H9 (cell line): ENCODE results near the gene ZNF621. TPM values are rescaled to one million over a fixed set of nuclear protein-coding genes. Genes with fewer than 3 reads are reported as not detected.

Source experiments
- DNase-seq: peaks from one replicate; pipeline ENCODE4 v3.0.0-alpha.2; 2017
- H2AFZ ChIP-seq: one replicate; pipeline ENCODE4 v1.6.1; 2013; ENCODE audit warnings: mild to moderate bottlenecking, low read length, control low read depth, moderate library complexity
- H2AK5ac ChIP-seq: 2 replicates; pipeline ENCODE4 v1.6.1; 2013; ENCODE audit warnings: low read length, control low read depth, mixed read lengths; ENCODE audit not compliant: insufficient read length
- H2BK120ac ChIP-seq: one replicate; pipeline ENCODE4 v1.6.1; 2013; ENCODE audit warnings: low read depth, mild to moderate bottlenecking, low read length, control low read depth, inconsistent platforms; ENCODE audit not compliant: poor library complexity, severe bottlenecking
- H2BK12ac ChIP-seq: 2 replicates; pipeline ENCODE4 v1.6.1; 2013; ENCODE audit warnings: low read length, control low read depth, mixed read lengths, low read depth; ENCODE audit not compliant: insufficient read length
- H2BK15ac ChIP-seq: 2 replicates; pipeline ENCODE4 v1.6.1; 2013; ENCODE audit warnings: low read depth, low read length, control low read depth
- H2BK20ac ChIP-seq: one replicate; pipeline ENCODE4 v1.6.1; 2013; ENCODE audit warnings: low read depth, mild to moderate bottlenecking, low read length, control low read depth, inconsistent platforms; ENCODE audit not compliant: poor library complexity, severe bottlenecking
- H2BK5ac ChIP-seq: 2 replicates; pipeline ENCODE4 v1.6.1; 2013; ENCODE audit warnings: low read length, control low read depth, mixed read lengths; ENCODE audit not compliant: insufficient read length
- H3K14ac ChIP-seq: 2 replicates; pipeline ENCODE4 v1.6.1; 2013; ENCODE audit warnings: low read length, control low read depth; ENCODE audit not compliant: insufficient read depth
- H3K18ac ChIP-seq: 2 replicates; pipeline ENCODE4 v1.6.1; 2013; ENCODE audit warnings: low read depth, mild to moderate bottlenecking, mixed read lengths, low read length, control low read depth; ENCODE audit not compliant: insufficient read length
- H3K23ac ChIP-seq: 2 replicates; pipeline ENCODE4 v1.6.1; 2013; ENCODE audit warnings: low read length, control low read depth, mixed read lengths, low read depth; ENCODE audit not compliant: insufficient read length
- H3K23me2 ChIP-seq: 2 replicates; pipeline ENCODE4 v1.6.1; 2013; ENCODE audit warnings: low read depth, mild to moderate bottlenecking, mixed read lengths, low read length, control low read depth; ENCODE audit not compliant: insufficient read length, poor library complexity, severe bottlenecking
- H3K27ac ChIP-seq: 2 replicates; pipeline ENCODE4 v1.5.1; 2013; ENCODE audit warnings: low read length, control low read depth, mixed read lengths, low read depth; ENCODE audit not compliant: insufficient read length
- H3K27me3 ChIP-seq: 2 replicates; pipeline ENCODE4 v1.6.1; 2013; ENCODE audit warnings: low read length, control low read depth, inconsistent platforms; ENCODE audit not compliant: insufficient read depth
- H3K4ac ChIP-seq: 2 replicates; pipeline ENCODE4 v1.6.1; 2013; ENCODE audit warnings: low read depth, mild to moderate bottlenecking, control low read depth, inconsistent platforms, low read length, moderate library complexity
- H3K4me1 ChIP-seq: 2 replicates; pipeline ENCODE4 v1.6.1; 2013; ENCODE audit warnings: low read length, control low read depth, inconsistent platforms; ENCODE audit not compliant: insufficient read depth
- H3K4me2 ChIP-seq: 2 replicates; pipeline ENCODE4 v1.6.1; 2013; ENCODE audit warnings: low read length, control low read depth, mixed read lengths; ENCODE audit not compliant: insufficient read length, insufficient read depth
- H3K56ac ChIP-seq: 2 replicates; pipeline ENCODE4 v1.6.1; 2013; ENCODE audit warnings: low read depth, mild to moderate bottlenecking, mixed read lengths, low read length, control low read depth; ENCODE audit not compliant: insufficient read length
- H3K79me1 ChIP-seq: 2 replicates; pipeline ENCODE4 v1.6.1; 2013; ENCODE audit warnings: low read depth, mild to moderate bottlenecking, moderate library complexity, low read length, control low read depth, inconsistent platforms; ENCODE audit not compliant: insufficient read depth, poor library complexity, severe bottlenecking
- H3K79me2 ChIP-seq: 2 replicates; pipeline ENCODE4 v1.6.1; 2013; ENCODE audit warnings: low read length, control low read depth, inconsistent platforms; ENCODE audit not compliant: insufficient read depth
- H3K9ac ChIP-seq: 2 replicates; pipeline ENCODE4 v1.6.1; 2013; ENCODE audit warnings: low read length, control low read depth, mixed read lengths; ENCODE audit not compliant: insufficient read length; ENCODE audit errors: extremely low read depth
- H3K9me3 ChIP-seq: one replicate; pipeline ENCODE4 v1.6.1; 2013; ENCODE audit warnings: low read depth, low read length, inconsistent platforms; ENCODE audit not compliant: control insufficient read depth
- H3T11ph ChIP-seq: one replicate; pipeline ENCODE4 v1.6.1; 2013; ENCODE audit warnings: mild to moderate bottlenecking, low read length, control low read depth, inconsistent platforms
- H4K20me1 ChIP-seq: one replicate; pipeline ENCODE4 v1.6.1; 2013; ENCODE audit not compliant: control insufficient read depth, insufficient read length, insufficient read depth
- H4K5ac ChIP-seq: 2 replicates; pipeline ENCODE4 v1.6.1; 2013; ENCODE audit warnings: low read depth, mild to moderate bottlenecking, mixed read lengths, low read length, control low read depth; ENCODE audit not compliant: insufficient read length
- H4K8ac ChIP-seq: replicated peaks from 2 replicates; pipeline ENCODE4 v1.6.1; 2013; ENCODE audit warnings: low read length, control low read depth, mixed read lengths, low read depth; ENCODE audit not compliant: insufficient read length
- H4K91ac ChIP-seq: 2 replicates; pipeline ENCODE4 v1.6.1; 2013; ENCODE audit warnings: low read depth, mild to moderate bottlenecking, moderate library complexity, mixed read lengths, low read length, control low read depth; ENCODE audit not compliant: insufficient read length
- H3K27ac Mint-ChIP-seq, 3 experiments: 2 replicates in 2 of 3; 3 replicates in 1 of 3; pipeline ENCODE4 v1.8.0; 2020 to 2021; ENCODE audit warnings: mixed read lengths in 3 of 3, mild to moderate bottlenecking in 1 of 3, moderate library complexity in 1 of 3
- H3K27me3 Mint-ChIP-seq: 2 replicates; pipeline ENCODE4 v1.8.0; 2021; ENCODE audit warnings: low read depth, mild to moderate bottlenecking, moderate library complexity, mixed read lengths
- H3K36me3 Mint-ChIP-seq, 3 experiments: 2 replicates in 2 of 3; 3 replicates in 1 of 3; pipeline ENCODE4 v1.8.0; 2020 to 2021; ENCODE audit warnings: low read depth in 3 of 3, mixed read lengths in 3 of 3; ENCODE audit not compliant: insufficient read depth in 1 of 3
- H3K4me1 Mint-ChIP-seq, 2 experiments: 2 replicates each; pipeline ENCODE4 v1.8.0; 2020; ENCODE audit warnings: mixed read lengths in 2 of 2
- H3K4me3 Mint-ChIP-seq, 2 experiments: 2 replicates in 1 of 2; 3 replicates in 1 of 2; pipeline ENCODE4 v1.8.0; 2020 to 2021; ENCODE audit warnings: mild to moderate bottlenecking in 2 of 2, mixed read lengths in 2 of 2, moderate library complexity in 1 of 2
- H3K9me3 Mint-ChIP-seq, 2 experiments: 2 replicates in 1 of 2; 3 replicates in 1 of 2; pipeline ENCODE4 v1.8.0; 2020; ENCODE audit warnings: mild to moderate bottlenecking in 2 of 2, mixed read lengths in 2 of 2, moderate library complexity in 1 of 2
- CTCF ChIP-seq: fragments of 200-600 bp; sonication (generic); conservative IDR thresholded peaks from 3 replicates; pipeline ENCODE4 v1.8.0; 2021; ENCODE audit warnings: antibody characterized with exemption, mild to moderate bottlenecking
- WGBS: extraction: QIAGEN DNeasy Blood & Tissue Kit; methylation state at CpG from one replicate; pipeline ENCODE4 v1.1.7; 2013; ENCODE audit warnings: missing lambda C conversion rate, low lambda C conversion rate, mixed read lengths; ENCODE audit not compliant: insufficient read length; ENCODE audit errors: extremely low coverage; 5-methylcytosine and 5-hydroxymethylcytosine counted together
- total RNA-seq: library from RNA; stranded (reverse); gene quantifications from 2 replicates; pipeline ENCODE4 v1.2.1, GENCODE V29; 2021

ZNF621 gene
- total RNA-seq, 1 experiment from 2014 or later, result 23.8 TPM

GRCh38 chr3:40576396-40576795 lies 51.6 kb downstream of the ZNF621 start:
- no peak for TF ChIP-seq CTCF
- Mint-ChIP-seq H3K27ac (no peak overlapping the region), H3K4me1 (peaks cover 8 to 14% of the 10 kb centered on the region in 2 experiments), H3K27me3 (no peaks in the 10 kb centered on the region), H3K9me3 (no peaks in the 10 kb centered on the region), H3K36me3 (no peaks in the 10 kb centered on the region), H3K4me3 (no peak overlapping the region)
- Histone ChIP-seq H3K9ac (no peak overlapping the region), H3K27ac (no peak overlapping the region), H2BK20ac (no peak overlapping the region), H4K20me1 (no peaks in the 10 kb centered on the region), H3K9me3 (no peaks in the 10 kb centered on the region), H3K4ac (no peak overlapping the region), H3K79me2 (no peaks in the 10 kb centered on the region), H3T11ph (no peak overlapping the region), H3K23me2 (no peaks in the 10 kb centered on the region), H2BK12ac (no peak overlapping the region), H3K79me1 (no peaks in the 10 kb centered on the region), H2AFZ (no peak overlapping the region), H3K18ac (no peak overlapping the region), H3K4me1 (no peaks in the 10 kb centered on the region), H3K4me2 (no peak overlapping the region), H3K27me3 (no peaks in the 10 kb centered on the region), H2AK5ac (no peak overlapping the region), H3K14ac (no peak overlapping the region), H2BK5ac (no peak overlapping the region), H2BK120ac (no peak overlapping the region), H3K56ac (no peak overlapping the region), H4K8ac (no peak overlapping the region), H4K91ac (no peak overlapping the region), H2BK15ac (no peak overlapping the region), H4K5ac (no peak overlapping the region), H3K23ac (no peak overlapping the region)
- DNase-seq, result no peak
- whole genome bisulfite sequencing, result no CpG with 5 or more reads among the region's 4 CpGs
